HG03378 (cell line): ENCODE measurements around the gene FPGT.
"Not testable (repeated sequence)": the region's sequence is repeated elsewhere in the genome, so short reads cannot be mapped to it uniquely, and the experiment has no call there.

ENCODE experiments used
- ATAC-seq: cut with Tn5 transposase; IDR thresholded peaks from one replicate; pipeline ENCODE4 v1.9.1; 2021; ENCODE audit warnings: mild to moderate bottlenecking, moderate library complexity; ENCODE audit not compliant: unreplicated experiment

Gene FPGT

GRCh38 chr1:74197657-74198552 is at the start of gene FPGT, which contains the start of gene LRRIQ3:
FPGT (plus strand) TSS chr1:74198242; CDS start chr1:74198279, 37 bp downstream.
LRRIQ3 (minus strand) TSS chr1:74198176; CDS start chr1:74183684, 14,492 bp downstream.
- ATAC-seq = peak; percentile 93

DNA sequence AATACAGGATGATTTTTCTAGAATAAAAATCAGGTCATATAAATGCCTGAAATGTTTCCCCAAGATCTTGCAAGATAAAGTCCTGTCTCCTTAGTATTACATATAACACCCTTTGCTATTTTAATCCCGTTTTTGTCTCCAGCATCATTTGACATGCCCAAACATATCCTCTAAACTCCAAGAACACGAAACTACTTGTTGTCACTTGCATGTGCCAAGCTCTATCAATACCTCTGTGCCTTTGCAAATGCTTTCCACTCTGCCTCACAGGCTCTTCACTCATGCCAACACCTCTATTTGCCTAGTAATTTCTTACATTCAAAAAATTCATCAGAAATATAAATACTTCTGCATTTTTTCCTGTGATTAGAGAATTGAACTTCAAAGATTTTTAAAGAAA is 38.0 kb upstream of the FPGT start:
- no peak for ATAC-seq

DNA sequence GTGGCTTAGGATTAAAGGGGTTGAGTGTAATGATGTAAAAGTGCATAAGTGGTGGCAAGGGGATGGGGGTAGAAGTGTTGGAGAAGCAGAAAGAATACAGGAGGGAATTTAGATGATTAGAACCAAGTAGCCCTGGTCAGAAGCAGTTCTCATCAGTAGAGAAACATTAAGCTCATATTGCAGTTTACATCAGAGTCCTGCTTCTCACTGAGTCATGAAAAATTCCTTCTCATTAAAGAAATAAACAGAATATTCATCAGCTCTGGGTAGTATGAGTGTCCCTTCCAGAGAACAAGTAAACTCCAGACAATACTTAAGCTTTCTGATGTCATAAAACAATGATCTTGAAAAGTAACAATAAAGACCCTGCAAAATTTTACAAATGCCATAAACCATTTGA is 36.5 kb upstream of the FPGT start:
- ATAC-seq = no peak

GRCh38 chr1:74162333-74162732 is 35.7 kb upstream of the FPGT start:
- no peak for ATAC-seq

- ATAC-seq = not testable (repeated sequence)
Measured at GRCh38 chr1:74174423-74174822, 23.6 kb upstream of the FPGT start.

- no peak for ATAC-seq
Measured at GRCh38 chr1:74180490-74180889, 17.6 kb upstream of the FPGT start.

- ATAC-seq = no peak
Measured at GRCh38 chr1:74193908-74194307, 4.1 kb upstream of the FPGT start.

GRCh38 chr1:74195339-74195738 is 2.7 kb upstream of the FPGT start:
- ATAC-seq = no peak

DNA sequence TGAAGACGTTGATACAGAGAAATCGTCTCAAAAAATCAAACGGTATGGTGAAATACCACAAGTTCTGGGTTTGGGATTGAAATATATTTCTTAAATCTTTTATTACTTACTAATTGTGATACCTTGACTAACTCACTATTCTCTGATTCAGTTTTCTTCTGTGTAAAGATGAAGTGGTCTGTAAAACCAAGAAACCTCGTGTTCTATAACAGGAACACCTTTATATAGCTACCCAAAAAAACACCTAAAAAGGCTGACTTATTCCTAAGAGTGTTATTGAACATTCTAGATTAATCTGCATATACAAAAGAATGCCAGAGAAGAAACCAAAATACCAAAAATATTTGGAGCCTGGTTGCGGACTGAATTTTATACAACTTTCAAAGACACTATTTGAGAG is 787 bp upstream of the FPGT start:
- ATAC-seq = no peak

GRCh38 chr1:74199504-74199903 is 1.5 kb downstream of the FPGT start:
- ATAC-seq = no peak

GRCh38 chr1:74205266-74205665 is 7.2 kb downstream of the FPGT start:
- no peak for ATAC-seq

GRCh38 chr1:74215229-74215628 is 17.2 kb downstream of the FPGT start:
- no peak for ATAC-seq

DNA sequence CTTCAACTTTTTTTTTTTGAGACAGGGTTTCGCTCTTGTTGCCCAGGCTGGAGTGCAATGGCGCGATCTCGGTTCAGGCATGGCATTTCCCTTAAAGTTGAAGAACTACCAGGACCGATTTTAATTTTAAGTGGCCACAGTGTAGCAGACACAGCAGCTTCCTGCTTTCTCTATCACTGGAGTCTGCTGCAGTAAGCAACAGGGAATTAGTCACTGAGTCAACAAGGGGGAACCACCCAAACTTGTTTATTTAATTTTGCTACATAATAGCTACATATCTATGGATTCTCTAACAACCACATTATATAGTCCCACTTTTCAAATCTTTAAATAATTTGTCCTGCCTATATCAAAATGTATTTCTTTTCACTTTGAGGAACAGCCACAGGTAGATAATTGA is 24.7 kb downstream of the FPGT start:
- no peak for ATAC-seq

- ATAC-seq = no peak
Measured at GRCh38 chr1:74223453-74223852, 25.4 kb downstream of the FPGT start.

- ATAC-seq = no peak
Measured at GRCh38 chr1:74235153-74235552, 37.1 kb downstream of the FPGT start, which contains the start of gene TNNI3K. TNNI3K (plus strand) TSS chr1:74235387; CDS start chr1:74235452, 65 bp downstream.

DNA sequence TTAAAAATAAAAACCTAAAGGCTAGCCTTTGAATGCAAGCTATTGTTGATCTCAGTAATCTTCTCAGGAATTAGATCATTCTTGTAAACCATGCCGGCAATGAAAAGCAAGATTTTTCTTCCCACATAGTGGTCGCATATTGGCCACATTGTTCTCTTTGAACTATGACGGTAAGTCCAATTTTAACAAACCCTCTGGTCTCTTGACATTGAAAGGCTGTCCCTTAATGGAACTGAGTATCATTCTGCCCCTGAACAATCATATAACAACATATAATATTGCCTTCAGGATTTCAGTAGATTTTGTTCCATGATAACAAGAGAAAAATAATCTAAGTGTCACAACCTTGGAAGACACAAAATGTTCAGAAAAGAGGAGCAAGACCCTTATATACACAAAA is 38.4 kb downstream of the FPGT start:
- no peak for ATAC-seq

DNA sequence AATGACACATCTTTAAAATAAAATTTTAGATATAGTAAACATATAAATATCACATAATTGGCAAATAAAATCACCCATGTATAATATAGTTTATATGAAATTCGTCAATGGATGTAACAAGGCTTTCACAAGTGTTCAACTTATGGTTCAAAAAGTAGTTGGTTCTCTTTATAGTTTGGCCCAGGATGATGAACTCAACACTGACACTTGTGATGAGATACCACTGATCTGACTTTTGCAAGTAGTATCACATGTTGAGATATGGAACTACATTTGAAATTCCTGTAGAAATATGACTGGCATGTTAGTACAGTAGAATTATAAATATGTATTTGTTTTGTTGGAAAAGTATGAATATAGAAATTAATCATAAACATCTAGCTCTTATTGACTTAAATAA is 39.0 kb downstream of the FPGT start:
- no peak for ATAC-seq

DNA sequence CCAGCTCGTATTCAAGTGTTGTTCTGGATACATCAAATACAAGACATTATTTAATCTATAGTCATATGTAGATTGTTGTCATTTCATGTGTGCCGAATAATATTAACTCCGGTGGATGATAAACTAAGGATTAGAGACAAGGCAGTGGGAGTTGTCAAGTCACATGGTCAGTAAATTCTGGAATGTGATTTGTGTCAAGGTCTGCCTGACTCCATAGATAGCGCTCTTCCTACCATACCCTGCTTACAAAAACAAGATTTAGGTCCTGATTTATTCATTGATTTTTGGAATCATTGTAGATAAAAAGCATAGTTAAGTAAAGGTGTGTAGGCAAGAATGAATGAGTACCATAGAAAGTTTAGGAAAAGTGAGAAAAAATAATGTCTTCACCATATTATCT is 39.7 kb downstream of the FPGT start:
- ATAC-seq = no peak

- ATAC-seq = no peak
Measured at GRCh38 chr1:74245168-74245772, 47.2 kb downstream of the FPGT start.

GRCh38 chr1:74246315-74246714 is 48.3 kb downstream of the FPGT start:
- ATAC-seq = no peak

DNA sequence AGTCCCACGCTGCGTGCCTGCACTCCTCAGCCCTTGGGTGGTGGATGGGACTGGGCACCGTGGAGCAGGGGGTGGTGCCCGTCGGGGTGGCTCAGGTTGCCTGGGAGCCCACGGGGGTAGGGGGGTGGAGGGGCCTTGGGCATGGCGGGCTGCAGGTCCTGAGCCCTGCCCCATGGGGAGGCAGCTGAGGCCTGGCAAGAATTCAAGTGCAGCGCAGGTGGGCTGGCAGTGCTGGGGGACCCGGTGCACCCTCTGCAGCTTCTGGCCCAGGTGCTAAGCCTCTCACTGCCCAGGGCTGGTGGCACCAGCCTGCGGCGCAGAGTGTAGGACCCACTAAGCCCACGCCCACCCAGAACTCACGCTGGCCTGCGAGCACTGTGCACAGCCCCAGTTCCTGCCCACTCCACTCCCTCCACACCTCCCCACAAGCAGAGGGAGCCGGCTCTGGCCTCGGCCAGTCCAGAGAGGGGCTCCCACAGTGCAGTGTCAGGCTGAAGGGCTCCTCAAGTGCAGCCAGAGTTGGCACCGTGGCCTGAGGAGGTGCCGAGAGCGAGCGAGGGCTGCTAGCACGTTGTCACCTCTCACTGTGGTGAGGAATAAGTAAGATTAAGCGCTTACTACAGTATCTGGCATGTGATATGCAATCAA is 50.0 kb downstream of the FPGT start:
- no peak for ATAC-seq
